OCI-LY1 (cell line): ENCODE measurements around the gene PEAR1.

ENCODE experiments used
- H2AFZ ChIP-seq: fragments of 200-600 bp; sonication (generic), shearing (Covaris generic); 2 replicates; pipeline ENCODE4 v1.6.0; 2014; ENCODE audit warnings: antibody characterized with exemption, mild to moderate bottlenecking, low read length
- H3F3A ChIP-seq: fragments of 200-600 bp; sonication (generic), shearing (Covaris generic); 2 replicates; pipeline ENCODE4 v1.6.0; 2014; ENCODE audit warnings: mild to moderate bottlenecking, antibody characterized with exemption, low read length, moderate library complexity; ENCODE audit not compliant: insufficient read depth
- H3K27ac ChIP-seq: fragments of 200-600 bp; sonication (generic); 2 replicates; pipeline ENCODE4 v1.5.1; 2014; ENCODE audit warnings: low read length, mixed run types, mild to moderate bottlenecking, low read depth; ENCODE audit not compliant: poor library complexity, severe bottlenecking
- H3K27me3 ChIP-seq: fragments of 200-600 bp; sonication (generic); 2 replicates; pipeline ENCODE4 v1.6.0; 2014; ENCODE audit warnings: antibody characterized with exemption, mild to moderate bottlenecking, low read length, moderate library complexity; ENCODE audit not compliant: insufficient read depth
- H3K36me3 ChIP-seq: fragments of 200-600 bp; sonication (generic); 2 replicates; pipeline ENCODE4 v1.6.1; 2014; ENCODE audit warnings: mild to moderate bottlenecking, antibody characterized with exemption, low read length, moderate library complexity, mixed read lengths; ENCODE audit not compliant: insufficient read depth
- H3K4me1 ChIP-seq: fragments of 200-600 bp; sonication (generic); 2 replicates; pipeline ENCODE4 v1.5.1; 2014; ENCODE audit warnings: mild to moderate bottlenecking, low read length, moderate library complexity; ENCODE audit not compliant: insufficient read depth, severe bottlenecking
- H3K4me2 ChIP-seq: fragments of 200-600 bp; sonication (generic), shearing (Covaris generic); 2 replicates; pipeline ENCODE4 v1.6.1; 2014; ENCODE audit warnings: low read length
- H3K4me3 ChIP-seq: fragments of 200-600 bp; sonication (generic); 2 replicates; pipeline ENCODE4 v1.5.1; 2014; ENCODE audit warnings: low read length, low read depth, mild to moderate bottlenecking, mixed read lengths; ENCODE audit not compliant: poor library complexity, severe bottlenecking
- H3K79me2 ChIP-seq: fragments of 200-600 bp; shearing (Covaris generic); 2 replicates; pipeline ENCODE4 v1.6.1; 2016; ENCODE audit warnings: mixed run types, low read length, mixed read lengths; ENCODE audit not compliant: insufficient read depth
- H3K9ac ChIP-seq: fragments of 200-600 bp; sonication (generic), shearing (Covaris generic); 2 replicates; pipeline ENCODE4 v1.6.1; 2014; ENCODE audit warnings: mild to moderate bottlenecking, low read length, mixed read lengths
- H3K9me2 ChIP-seq: fragments of 200-600 bp; sonication (generic), shearing (Covaris generic); 2 replicates; pipeline ENCODE4 v1.6.1; 2014; ENCODE audit warnings: low read depth, mild to moderate bottlenecking, low read length, mixed read lengths
- H3K9me3 ChIP-seq: fragments of 200-600 bp; shearing (Covaris generic); 2 replicates; pipeline ENCODE4 v1.6.1; 2014; ENCODE audit warnings: low read length, mixed read lengths
- H4K20me1 ChIP-seq: fragments of 200-600 bp; sonication (generic), shearing (Covaris generic); 2 replicates; pipeline ENCODE4 v1.6.0; 2016; ENCODE audit warnings: mild to moderate bottlenecking, low read length; ENCODE audit not compliant: insufficient read depth
- CTCF ChIP-seq: fragments of 200-600 bp; sonication (generic), shearing (Covaris generic); IDR thresholded peaks from 2 replicates; pipeline ENCODE4 v1.5.1; 2017; ENCODE audit warnings: mild to moderate bottlenecking, antibody characterized with exemption, low read length, moderate library complexity, mixed read lengths
- EZH2 ChIP-seq: fragments of 200-600 bp; sonication (generic), shearing (Covaris generic); IDR thresholded peaks from 2 replicates; pipeline ENCODE4 v1.8.0; 2017; ENCODE audit warnings: borderline replicate concordance, mixed run types, mild to moderate bottlenecking, antibody characterized with exemption, low read length, moderate library complexity, mixed read lengths

PEAR1 gene

GRCh38 chr1:156951371-156951770 is 57.9 kb downstream of the PEAR1 start:
- TF ChIP-seq CTCF (no peak), EZH2 (no peak)
- Histone ChIP-seq H3K9me2 (no peaks in the 10 kb centered on the region), H3K27me3 (0 out of 2 replicates have a peak, but pooled peaks cover 10% of the 10 kb centered on the region), H3K4me2 (no peak overlapping the region), H3K27ac (no peak overlapping the region), H3K9me3 (no peaks in the 10 kb centered on the region), H3K79me2 (no peaks in the 10 kb centered on the region), H3K9ac (no peak overlapping the region), H3K36me3 (no peaks in the 10 kb centered on the region), H2AFZ (no peak overlapping the region), H3K4me3 (no peak overlapping the region), H4K20me1 (no peaks in the 10 kb centered on the region), H3K4me1 (no peaks in the 10 kb centered on the region), H3F3A (no peaks in the 10 kb centered on the region)

- Histone ChIP-seq H4K20me1 (no peaks in the 10 kb centered on the region), H3K36me3 (no peaks in the 10 kb centered on the region)
- TF ChIP-seq CTCF (no peak), EZH2 (no peak)
Measured at GRCh38 chr1:156953571-156953970, 60.1 kb downstream of the PEAR1 start.

GRCh38 chr1:156956333-156956732 is 62.8 kb downstream of the PEAR1 start:
- H3F3A ChIP-seq, result no peaks in the 10 kb centered on the region
- H3K4me1 ChIP-seq, result no peaks in the 10 kb centered on the region
- H2AFZ ChIP-seq, result no peak overlapping the region
- H3K9me3 ChIP-seq, result no peaks in the 10 kb centered on the region
- no peak overlapping the region for H3K4me3 ChIP-seq
- H3K27ac ChIP-seq, result no peak overlapping the region
- no peaks in the 10 kb centered on the region for H4K20me1 ChIP-seq
- TF ChIP-seq CTCF, result no peak
- no peak for TF ChIP-seq EZH2
- no peak overlapping the region for H3K4me2 ChIP-seq
- no peak overlapping the region for H3K9ac ChIP-seq
- 0 out of 2 replicates have a peak, but pooled peaks cover 9% of the 10 kb centered on the region for H3K27me3 ChIP-seq
- no peaks in the 10 kb centered on the region for H3K79me2 ChIP-seq
- no peaks in the 10 kb centered on the region for H3K9me2 ChIP-seq
- no peaks in the 10 kb centered on the region for H3K36me3 ChIP-seq

More at GRCh38 chr1:156953571-156953970, 60.1 kb downstream of the PEAR1 start:
- H3K9me3 ChIP-seq, result no peaks in the 10 kb centered on the region
- no peak overlapping the region for H3K4me2 ChIP-seq
- no peaks in the 10 kb centered on the region for H3F3A ChIP-seq
- no peak overlapping the region for H3K27ac ChIP-seq
- no peaks in the 10 kb centered on the region for H3K4me1 ChIP-seq
- H3K4me3 ChIP-seq, result no peak overlapping the region
- no peaks in the 10 kb centered on the region for H3K9me2 ChIP-seq
- 0 out of 2 replicates have a peak, but pooled peaks cover 5% of the 10 kb centered on the region for H3K27me3 ChIP-seq
- H2AFZ ChIP-seq, result no peak overlapping the region
- H3K9ac ChIP-seq, result no peak overlapping the region
- no peaks in the 10 kb centered on the region for H3K79me2 ChIP-seq
